CD14-positive monocyte (primary cell): ENCODE results near the gene P2RX2. TPM values are rescaled to one million over a fixed set of nuclear protein-coding genes. Genes with fewer than 3 reads are reported as not detected.

Experiments used
- DNase-seq, 3 donors: peaks; one replicate each; pipeline ENCODE4 v3.0.0-alpha.2; 2011 to 2022
- H2AFZ ChIP-seq: 2 replicates; pipeline ENCODE4 v1.6.0; 2012; ENCODE audit warnings: mild to moderate bottlenecking, low read depth, low read length, inconsistent platforms; ENCODE audit not compliant: insufficient read depth, poor library complexity, severe bottlenecking
- H3K27ac ChIP-seq, 2 donors: 1 replicate in 1 of 2; 2 replicates in 1 of 2; pipeline ENCODE4 v1.5.1; 2012 to 2013; ENCODE audit warnings: low read length in 2 of 2, control low read depth in 1 of 2, inconsistent platforms in 1 of 2, low read depth in 1 of 2, mild to moderate bottlenecking in 1 of 2
- H3K27me3 ChIP-seq, 2 donors: one replicate each; pipeline versions ENCODE4 v1.6.0 to v1.6.1; 2011 to 2013; ENCODE audit warnings: low read length in 2 of 2; ENCODE audit not compliant: control insufficient read depth in 2 of 2, insufficient read depth in 2 of 2
- H3K36me3 ChIP-seq, 2 donors: replicated peaks in 1 of 2; 1 replicate in 1 of 2; 2 replicates in 1 of 2; pipeline versions ENCODE4 v1.5.1 to v1.6.1; 2012 to 2013; ENCODE audit warnings: low read length in 2 of 2, control low read depth in 1 of 2, inconsistent platforms in 1 of 2, mild to moderate bottlenecking in 1 of 2; ENCODE audit not compliant: insufficient read depth in 2 of 2, control insufficient read depth in 1 of 2
- H3K4me1 ChIP-seq, 2 donors: 1 replicate in 1 of 2; 2 replicates in 1 of 2; pipeline versions ENCODE4 v1.5.1 to v1.6.1; 2012 to 2013; ENCODE audit warnings: low read length in 2 of 2, control low read depth in 1 of 2, inconsistent platforms in 1 of 2, mild to moderate bottlenecking in 1 of 2, moderate library complexity in 1 of 2; ENCODE audit not compliant: insufficient read depth in 2 of 2, control insufficient read depth in 1 of 2
- H3K4me2 ChIP-seq: replicated peaks from 2 replicates; pipeline ENCODE3; 2012; ENCODE audit warnings: low read length, moderate library complexity, mild to moderate bottlenecking; ENCODE audit not compliant: poor library complexity, severe bottlenecking; ENCODE audit errors: extremely low read depth
- H3K4me3 ChIP-seq, 3 experiments: fragments of 200-600 bp in 1 of 3; sonication (generic) in 1 of 3; replicated peaks in 1 of 3; 1 replicate in 2 of 3; 2 replicates in 1 of 3; pipeline ENCODE4 v1.5.1; 2011 to 2013; ENCODE audit warnings: low read length in 3 of 3, mild to moderate bottlenecking in 3 of 3, control low read depth in 2 of 3, low read depth in 2 of 3, inconsistent platforms in 1 of 3, moderate library complexity in 1 of 3
- H3K79me2 ChIP-seq: 2 replicates; pipeline ENCODE4 v1.6.0; 2012; ENCODE audit warnings: mild to moderate bottlenecking, control low read depth, inconsistent platforms, low read length, moderate library complexity; ENCODE audit not compliant: insufficient read depth
- H3K9ac ChIP-seq: 2 replicates; pipeline ENCODE4 v1.6.0; 2017; ENCODE audit warnings: low read length, mild to moderate bottlenecking; ENCODE audit not compliant: insufficient read depth, poor library complexity, severe bottlenecking
- H3K9me3 ChIP-seq, 2 donors: replicated peaks in 1 of 2; 1 replicate in 1 of 2; 2 replicates in 1 of 2; pipeline versions ENCODE4 v1.5.1 to v1.6.1; 2012 to 2013; ENCODE audit warnings: low read length in 2 of 2, control low read depth in 1 of 2; ENCODE audit not compliant: control insufficient read depth in 1 of 2, insufficient read depth in 1 of 2
- H4K20me1 ChIP-seq: 2 replicates; pipeline ENCODE4 v1.6.0; 2012; ENCODE audit warnings: mild to moderate bottlenecking, low read length, control low read depth, moderate library complexity; ENCODE audit not compliant: insufficient read depth
- H3K27ac Mint-ChIP-seq, 7 donors: one replicate each; pipeline ENCODE4 v1.8.0; 2020; ENCODE audit warnings: mild to moderate bottlenecking in 7 of 7, mixed read lengths in 7 of 7, moderate library complexity in 6 of 7, inconsistent platforms in 2 of 7
- H3K27me3 Mint-ChIP-seq, 3 donors: one replicate each; pipeline ENCODE4 v1.8.0; 2021 to 2022; ENCODE audit warnings: low read depth in 3 of 3, mild to moderate bottlenecking in 3 of 3, mixed read lengths in 3 of 3, moderate library complexity in 3 of 3, inconsistent platforms in 1 of 3
- H3K36me3 Mint-ChIP-seq, 2 donors: one replicate each; pipeline ENCODE4 v1.8.0; 2020; ENCODE audit warnings: mixed read lengths in 2 of 2, inconsistent platforms in 1 of 2, mild to moderate bottlenecking in 1 of 2
- H3K4me1 Mint-ChIP-seq: one replicate; pipeline ENCODE4 v1.8.0; 2020; ENCODE audit warnings: mild to moderate bottlenecking, mixed read lengths
- H3K4me3 Mint-ChIP-seq, 2 donors: one replicate each; pipeline ENCODE4 v1.8.0; 2020; ENCODE audit warnings: mild to moderate bottlenecking in 2 of 2, mixed read lengths in 2 of 2, moderate library complexity in 1 of 2
- H3K9me3 Mint-ChIP-seq, 7 donors: one replicate each; pipeline ENCODE4 v1.8.0; 2020 to 2022; ENCODE audit warnings: mixed read lengths in 7 of 7, mild to moderate bottlenecking in 6 of 7, moderate library complexity in 6 of 7, inconsistent platforms in 2 of 7
- WGBS: methylation state at CpG from one replicate; pipeline ENCODE4 v1.1.5; 2013; ENCODE audit warnings: missing lambda C conversion rate; ENCODE audit not compliant: insufficient coverage; 5-methylcytosine and 5-hydroxymethylcytosine counted together
- intact Hi-C, 2 donors: fragments of 100-400 bp; cut with micrococcal nuclease; formaldehyde crosslinking; loops; one replicate each; pipeline versions ENCODE4 v1.15.0 to v1.15.1; 2023
- polyA plus RNA-seq, 3 donors: library from polyadenylated mRNA; depleted of rRNA in 1 of 3; unstranded in 2 of 3; stranded (reverse) in 1 of 3; fragments of 300-500 nt in 2 of 3; fragments of >200 nt in 1 of 3; fragmentation: Illumina TruSeq in 2 of 3; gene quantifications; 1 replicate in 2 of 3; 2 replicates in 1 of 3; pipeline ENCODE4 v1.2.3, GENCODE V29; 2012 to 2021
- TF ChIP-seq, protein P1 (sequence below): fragments of 200-600 bp; IDR thresholded peaks from one replicate; pipeline ENCODE4 v1.8.0; 2022; ENCODE audit warnings: antibody characterized with exemption, mild to moderate bottlenecking

P2RX2 gene
- polyA plus RNA-seq, 3 donors = not detected

DNA sequence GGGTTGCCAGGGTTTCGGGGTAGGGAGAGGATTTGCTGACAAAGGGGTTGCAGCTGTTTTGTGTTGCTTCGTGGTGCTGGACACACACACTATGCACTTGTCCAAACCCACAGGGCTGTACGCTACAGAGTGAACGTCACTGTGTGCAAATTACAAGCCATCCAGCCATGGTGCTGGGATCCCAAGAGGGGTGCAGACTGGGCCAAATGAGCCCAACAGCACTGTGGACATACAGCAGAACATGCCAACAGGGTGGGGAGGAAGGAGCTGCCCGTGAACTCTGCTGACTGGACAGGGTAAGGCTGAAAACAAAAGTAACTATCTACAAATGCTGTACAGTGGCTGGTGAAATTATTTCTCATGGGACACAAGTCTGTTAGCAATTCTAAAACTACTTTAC, 43.4 kb downstream of the P2RX2 start:
- no peak overlapping the region for H3K9ac ChIP-seq
- Mint-ChIP-seq H3K27me3 (no peaks in the 10 kb centered on the region), H3K4me3 (no peak overlapping the region), H3K4me1 (peaks cover 25% of the 10 kb centered on the region), H3K36me3 (peaks cover 86 to 93% of the 10 kb centered on the region in 2 donors), H3K27ac (peak overlapping the region in 1 of 7 donors; percentile 10), H3K9me3 (no peaks in the 10 kb centered on the region)
- no peak overlapping the region for H3K27ac ChIP-seq
- H3K4me1 ChIP-seq = peaks cover 8 to 12% of the 10 kb centered on the region in 2 donors
- H3K36me3 ChIP-seq = peaks cover 66 to 98% of the 10 kb centered on the region in 2 donors
- TF ChIP-seq, protein P1, sequence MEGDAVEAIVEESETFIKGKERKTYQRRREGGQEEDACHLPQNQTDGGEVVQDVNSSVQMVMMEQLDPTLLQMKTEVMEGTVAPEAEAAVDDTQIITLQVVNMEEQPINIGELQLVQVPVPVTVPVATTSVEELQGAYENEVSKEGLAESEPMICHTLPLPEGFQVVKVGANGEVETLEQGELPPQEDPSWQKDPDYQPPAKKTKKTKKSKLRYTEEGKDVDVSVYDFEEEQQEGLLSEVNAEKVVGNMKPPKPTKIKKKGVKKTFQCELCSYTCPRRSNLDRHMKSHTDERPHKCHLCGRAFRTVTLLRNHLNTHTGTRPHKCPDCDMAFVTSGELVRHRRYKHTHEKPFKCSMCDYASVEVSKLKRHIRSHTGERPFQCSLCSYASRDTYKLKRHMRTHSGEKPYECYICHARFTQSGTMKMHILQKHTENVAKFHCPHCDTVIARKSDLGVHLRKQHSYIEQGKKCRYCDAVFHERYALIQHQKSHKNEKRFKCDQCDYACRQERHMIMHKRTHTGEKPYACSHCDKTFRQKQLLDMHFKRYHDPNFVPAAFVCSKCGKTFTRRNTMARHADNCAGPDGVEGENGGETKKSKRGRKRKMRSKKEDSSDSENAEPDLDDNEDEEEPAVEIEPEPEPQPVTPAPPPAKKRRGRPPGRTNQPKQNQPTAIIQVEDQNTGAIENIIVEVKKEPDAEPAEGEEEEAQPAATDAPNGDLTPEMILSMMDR = no peak
- no peaks in the 10 kb centered on the region for H3K27me3 ChIP-seq
- DNase-seq = no peak
- 50% methylated on average over 3 of the region's 5 CpGs for WGBS
- no peak overlapping the region for H3K4me3 ChIP-seq
- H3K9me3 ChIP-seq = no peaks in the 10 kb centered on the region
- H4K20me1 ChIP-seq = no peaks in the 10 kb centered on the region
- intact Hi-C loops = no loop called here
- no peak overlapping the region for H2AFZ ChIP-seq
- H3K79me2 ChIP-seq = no peaks in the 10 kb centered on the region
- no peak overlapping the region for H3K4me2 ChIP-seq

DNA sequence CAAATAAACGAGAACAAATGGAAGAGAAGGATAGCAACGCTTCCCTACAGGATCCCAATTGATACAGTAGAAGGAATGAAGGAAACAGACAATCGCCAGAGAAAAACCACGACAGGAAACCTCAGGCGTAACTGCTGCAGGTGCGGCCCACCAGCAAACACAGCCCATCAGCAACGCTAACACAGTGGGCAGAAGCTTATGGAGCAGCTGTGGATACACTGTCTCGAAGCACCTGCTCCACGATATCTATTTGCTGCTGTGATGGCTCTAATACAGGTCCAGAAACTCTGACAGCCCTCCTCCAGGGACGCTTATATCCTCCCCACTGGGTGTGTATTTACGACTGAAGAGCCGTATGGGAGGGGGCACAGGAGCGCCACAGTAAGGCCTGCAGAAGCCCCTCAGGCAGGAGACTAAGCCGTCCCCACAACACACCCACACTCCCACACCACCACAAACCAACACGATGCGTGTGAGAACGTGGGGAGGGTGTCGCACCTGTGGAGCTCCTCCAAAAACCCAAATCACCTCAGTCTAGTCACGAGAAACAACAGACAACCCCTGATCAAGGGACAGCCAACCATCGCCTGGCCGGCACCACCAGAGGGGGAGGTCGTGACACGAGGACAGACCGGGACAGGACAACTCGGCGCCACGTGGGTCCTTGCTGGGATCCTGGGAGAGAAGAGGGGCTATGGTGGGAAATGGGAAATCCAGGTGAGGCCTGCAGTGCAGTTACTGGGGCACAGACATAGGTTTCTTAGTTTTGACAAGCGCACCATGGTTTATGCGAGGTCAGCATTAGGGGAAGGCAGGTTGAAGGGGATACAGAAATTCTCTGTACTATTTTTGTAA, 44.6 kb downstream of the P2RX2 start:
- H3K36me3 ChIP-seq = peaks cover 65 to 98% of the 10 kb centered on the region in 2 donors
- no peak for DNase-seq
- Mint-ChIP-seq H3K4me3 (no peak overlapping the region), H3K36me3 (peaks cover 86 to 95% of the 10 kb centered on the region in 2 donors), H3K27me3 (no peaks in the 10 kb centered on the region), H3K4me1 (peaks cover 18% of the 10 kb centered on the region), H3K9me3 (no peaks in the 10 kb centered on the region), H3K27ac (peak overlapping the region in 3 of 7 donors; percentile 12 to 74 (median 38))
- intact Hi-C loops = no loop called here
- H2AFZ ChIP-seq = no peak overlapping the region
- no peak overlapping the region for H3K4me2 ChIP-seq
- no peak overlapping the region for H3K4me3 ChIP-seq
- H3K9me3 ChIP-seq = no peaks in the 10 kb centered on the region
- H3K79me2 ChIP-seq = no peaks in the 10 kb centered on the region
- H3K4me1 ChIP-seq = peaks cover 8 to 12% of the 10 kb centered on the region in 2 donors
- H3K27me3 ChIP-seq = no peaks in the 10 kb centered on the region
- no peak overlapping the region for H3K9ac ChIP-seq
- no peaks in the 10 kb centered on the region for H4K20me1 ChIP-seq
- no peak overlapping the region for H3K27ac ChIP-seq
- 51% methylated on average over 20 of the region's 29 CpGs for WGBS
- TF ChIP-seq, protein P1 = no peak
